GM10847 (cell line): ENCODE measurements around the gene IRF3.

Source experiments
- POLR2A ChIP-seq: IDR thresholded peaks from 2 replicates; pipeline ENCODE4 v1.6.1; 2011; ENCODE audit not compliant: insufficient read length; ENCODE audit errors: extremely low read depth

The IRF3 gene

DNA sequence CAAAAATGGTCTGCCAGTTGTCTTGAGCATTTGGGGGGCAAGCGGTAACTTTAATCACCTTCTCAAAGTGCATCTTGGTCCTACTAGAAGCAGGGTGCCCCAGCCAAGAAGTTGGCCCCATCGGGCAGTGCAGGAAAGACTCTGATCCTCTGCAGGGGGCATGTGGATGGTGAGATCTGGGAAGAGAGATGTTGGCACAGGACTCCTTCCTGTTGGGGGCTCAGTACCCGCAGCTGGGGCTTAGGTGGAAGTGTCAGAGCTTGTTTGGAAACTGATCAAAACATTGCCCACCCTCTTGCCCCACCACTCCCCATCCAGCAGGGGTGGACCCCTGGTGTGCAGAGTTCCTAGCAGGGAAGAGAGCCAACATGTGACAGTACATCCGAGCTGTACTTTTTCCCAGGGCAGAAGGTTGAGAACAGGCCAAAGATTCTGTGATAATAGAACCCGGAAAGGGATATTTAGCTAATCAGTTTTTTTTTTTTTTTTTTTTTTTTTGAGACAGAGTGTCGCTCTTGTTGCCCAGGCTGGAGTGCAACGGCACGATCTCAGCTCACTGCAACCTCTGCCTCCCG, 34.6 kb downstream of the IRF3 start:
- TF ChIP-seq POLR2A: no peak

DNA sequence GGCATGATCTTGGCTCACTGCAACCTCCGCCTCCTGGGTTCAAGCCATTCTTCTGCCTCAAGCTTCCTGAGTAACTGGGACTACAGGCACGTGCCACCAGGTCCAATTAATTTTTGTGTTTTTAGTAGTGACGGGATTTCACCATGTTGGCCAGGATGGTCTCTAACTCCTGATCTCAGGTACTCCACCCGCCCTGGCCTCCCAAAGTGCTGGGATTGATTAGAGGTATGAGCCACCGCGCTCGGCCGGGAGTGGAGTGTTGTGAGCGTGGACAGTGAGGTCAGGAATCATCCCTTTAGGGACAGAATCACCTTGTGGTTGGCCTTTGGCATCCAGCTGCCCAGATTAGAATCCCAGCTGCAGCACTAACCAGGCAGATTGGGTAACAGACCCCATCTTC, 36.0 kb downstream of the IRF3 start:
- no peak for TF ChIP-seq POLR2A

DNA sequence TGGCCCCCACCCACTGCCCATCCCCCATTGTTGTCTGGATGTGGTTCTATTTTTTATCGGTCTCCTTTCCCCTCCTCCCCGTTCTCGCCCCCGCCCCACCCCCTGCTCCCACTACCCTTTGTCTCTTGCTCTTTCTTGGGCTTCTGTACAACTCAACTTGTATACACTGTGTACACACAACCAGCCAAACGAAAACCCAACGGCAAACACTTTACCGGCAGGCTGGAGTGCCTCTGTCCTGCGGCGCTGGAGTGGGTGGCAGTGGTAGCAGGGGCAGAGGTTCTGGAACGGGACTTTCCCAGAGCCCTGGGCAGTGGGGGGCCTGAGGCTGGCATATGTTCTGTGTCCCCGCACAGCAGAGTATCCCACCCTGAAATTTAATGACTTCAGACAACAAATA, 39.4 kb downstream of the IRF3 start:
- no peak for TF ChIP-seq POLR2A

DNA sequence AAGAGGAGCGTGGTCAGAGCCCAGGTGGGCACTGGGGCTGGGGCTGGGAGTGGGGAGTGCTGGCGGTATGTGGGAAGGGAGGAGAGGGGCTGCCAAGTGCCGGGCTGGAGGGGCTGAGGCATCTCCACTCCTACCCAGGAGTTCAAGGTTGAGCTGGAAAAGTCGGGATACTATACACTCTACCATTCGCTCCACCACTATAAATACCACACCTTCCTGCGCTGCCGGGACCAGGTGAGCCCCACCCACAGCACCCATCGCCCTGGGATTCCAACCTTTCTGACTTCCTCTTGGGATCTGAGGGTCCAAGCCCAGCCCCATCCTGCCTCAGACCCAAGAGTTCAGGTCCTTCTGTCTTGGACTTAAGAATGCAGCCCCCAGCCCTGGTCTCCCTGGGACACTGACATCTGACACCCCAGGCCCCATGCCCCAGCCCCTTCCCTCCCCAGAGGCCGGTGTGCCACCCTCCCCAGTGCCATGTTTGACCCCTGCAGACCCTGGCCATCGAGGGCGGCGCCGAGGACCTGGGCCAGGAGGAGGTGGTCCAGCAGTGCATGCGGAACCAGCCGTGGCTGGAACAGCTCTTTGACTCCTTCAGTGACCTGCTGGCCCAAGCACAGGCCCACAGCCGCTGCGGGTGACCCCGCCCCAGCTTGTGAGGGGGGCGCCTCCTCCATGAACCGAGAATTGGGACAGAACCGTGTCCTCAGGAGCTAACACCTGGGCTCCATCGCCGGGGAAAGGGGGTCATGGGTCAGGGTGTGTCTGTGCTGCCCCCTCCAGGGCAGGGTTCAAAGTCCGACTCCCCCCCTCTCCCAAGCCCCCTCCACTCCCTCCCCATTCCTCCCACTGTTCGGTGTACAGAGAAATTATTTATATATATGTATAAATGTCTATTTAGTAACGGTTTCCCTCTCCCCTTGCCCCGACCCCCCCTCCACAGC, 40.4 kb downstream of the IRF3 start:
- no peak for TF ChIP-seq POLR2A

DNA sequence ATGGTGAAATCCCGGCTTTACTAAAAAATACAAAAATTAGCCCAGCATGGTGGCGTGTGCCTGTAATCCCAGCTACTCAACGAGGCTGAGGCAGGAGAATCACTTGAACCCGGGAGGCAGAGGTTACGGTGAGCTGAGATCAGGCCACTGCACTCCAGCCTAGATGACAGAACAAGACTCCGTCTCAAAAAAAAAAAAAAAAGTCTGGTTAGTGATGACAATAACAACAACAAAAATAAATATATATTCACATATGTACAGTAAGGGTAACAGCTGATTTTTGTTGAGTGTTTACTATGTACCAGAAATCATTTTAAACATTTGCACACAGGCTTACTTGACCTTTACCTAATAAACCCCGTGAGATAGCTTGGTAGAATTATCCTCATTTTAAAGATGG, 48.7 kb downstream of the IRF3 start:
- no peak for TF ChIP-seq POLR2A

DNA sequence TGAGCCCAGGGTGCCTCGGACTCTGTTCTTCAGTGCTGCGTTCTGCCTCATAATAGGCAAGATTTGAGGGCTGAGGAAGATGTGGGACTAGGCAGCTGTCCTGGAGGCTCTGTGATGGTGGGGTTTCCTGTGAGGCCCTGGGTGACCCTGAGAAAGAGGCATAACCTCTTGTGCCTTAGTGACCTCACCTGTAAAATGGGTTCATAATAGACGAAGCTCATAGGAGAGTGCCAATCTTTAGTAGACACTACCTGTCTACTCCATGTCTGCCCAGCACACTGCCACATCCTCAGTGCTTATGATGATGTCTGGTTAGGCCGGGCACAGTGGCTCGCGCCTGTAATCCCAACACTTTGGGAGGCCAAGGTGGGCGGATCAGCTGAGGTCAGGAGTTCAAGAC, 49.1 kb downstream of the IRF3 start:
- TF ChIP-seq POLR2A: no peak

DNA sequence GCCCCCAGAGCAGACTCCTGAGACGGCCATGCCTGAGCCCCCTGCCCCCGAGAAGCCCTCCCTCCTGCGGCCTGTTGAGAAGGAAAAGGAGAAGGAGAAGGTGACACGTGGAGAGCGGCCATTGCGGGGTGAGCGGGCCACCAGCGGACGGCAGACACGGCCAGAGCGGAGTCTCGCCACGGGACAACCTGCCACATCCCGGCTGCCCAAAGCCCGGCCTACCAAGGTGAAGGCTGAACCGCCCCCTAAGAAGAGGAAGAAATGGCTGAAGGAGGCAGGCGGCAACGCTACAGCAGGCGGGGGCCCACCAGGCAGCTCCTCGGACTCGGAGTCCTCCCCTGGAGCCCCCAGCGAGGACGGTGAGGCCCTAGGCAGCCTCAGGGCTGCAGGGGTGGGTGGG, 49.8 kb downstream of the IRF3 start:
- TF ChIP-seq POLR2A: no peak

DNA sequence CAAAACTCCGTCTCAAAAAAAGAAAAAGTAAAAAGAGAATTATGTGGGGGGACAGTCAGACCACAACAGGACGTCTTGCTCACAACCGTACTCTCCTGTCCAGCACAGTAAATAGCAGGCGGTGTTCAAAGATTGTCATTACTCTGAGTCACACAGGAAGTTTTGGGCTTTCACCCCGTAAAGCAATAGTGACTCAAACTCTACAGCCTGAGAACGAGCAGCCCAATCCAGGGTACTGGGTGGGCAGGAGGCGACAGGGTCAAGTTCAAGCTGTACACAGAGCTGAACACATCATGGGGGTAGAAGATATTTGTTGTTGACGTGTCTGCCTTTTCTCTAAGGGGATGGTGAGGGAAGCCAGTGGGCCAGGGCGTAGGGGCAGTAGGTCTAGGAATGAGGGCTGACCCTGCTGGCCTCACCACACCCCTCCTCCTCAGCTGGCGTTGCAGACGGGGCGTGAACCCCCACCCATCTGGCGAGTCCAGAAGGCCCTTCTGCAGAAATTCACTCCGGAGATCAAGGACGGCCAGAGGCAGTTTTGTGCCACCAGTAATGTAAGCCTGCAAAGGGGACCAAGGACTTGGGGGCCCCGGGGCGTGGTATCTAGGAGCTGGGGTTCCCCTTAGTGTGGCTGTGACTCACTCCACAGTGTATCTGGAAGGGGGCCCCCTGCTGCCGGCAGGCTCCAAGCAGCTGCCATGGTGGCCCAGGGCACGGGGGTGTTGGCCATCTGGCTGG, 51.4 kb downstream of the IRF3 start:
- TF ChIP-seq POLR2A: no peak

DNA sequence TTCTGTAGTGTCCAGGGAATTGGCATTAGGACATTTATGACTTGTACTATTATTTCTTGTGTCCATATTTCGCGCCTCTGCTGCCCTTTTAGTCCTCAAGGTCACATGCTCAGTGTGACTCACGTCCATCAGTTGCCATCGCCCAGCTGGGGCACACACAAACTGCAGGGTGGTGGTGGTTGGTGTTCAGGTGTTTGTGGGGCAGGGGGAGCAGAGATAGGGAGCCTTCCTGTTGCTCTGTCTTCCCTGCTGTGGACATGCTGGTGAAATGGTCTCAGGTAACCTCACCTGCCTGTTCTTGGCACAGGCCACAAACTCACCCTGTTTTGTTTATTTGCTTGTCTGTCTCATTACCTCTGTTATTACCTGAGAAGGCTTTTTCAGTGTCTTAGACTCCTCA, 52.3 kb downstream of the IRF3 start:
- TF ChIP-seq POLR2A: no peak
